Measurements from ENCODE around the gene SLC51B.

DNA sequence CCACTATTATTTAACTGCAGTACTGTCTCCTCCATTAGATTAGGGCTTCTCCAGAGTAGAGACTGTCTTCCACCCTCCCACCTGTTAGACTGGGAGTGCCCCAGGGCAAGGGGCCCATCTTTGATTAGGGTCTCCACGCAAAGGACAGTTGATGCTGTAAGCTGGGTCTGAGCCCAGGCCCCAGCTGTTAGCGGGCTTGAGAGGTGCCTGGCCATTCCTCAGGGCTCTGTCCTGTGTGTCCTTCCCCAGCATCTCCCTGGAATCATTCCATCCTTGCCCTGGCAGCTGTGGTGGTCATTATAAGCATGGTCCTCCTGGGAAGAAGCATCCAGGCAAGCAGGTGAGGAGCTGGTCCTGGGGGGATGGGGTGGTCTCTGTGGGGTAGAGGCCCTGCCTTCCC, 6.1 kb downstream of the SLC51B start:
- TF ChIP-seq, protein P1, sequence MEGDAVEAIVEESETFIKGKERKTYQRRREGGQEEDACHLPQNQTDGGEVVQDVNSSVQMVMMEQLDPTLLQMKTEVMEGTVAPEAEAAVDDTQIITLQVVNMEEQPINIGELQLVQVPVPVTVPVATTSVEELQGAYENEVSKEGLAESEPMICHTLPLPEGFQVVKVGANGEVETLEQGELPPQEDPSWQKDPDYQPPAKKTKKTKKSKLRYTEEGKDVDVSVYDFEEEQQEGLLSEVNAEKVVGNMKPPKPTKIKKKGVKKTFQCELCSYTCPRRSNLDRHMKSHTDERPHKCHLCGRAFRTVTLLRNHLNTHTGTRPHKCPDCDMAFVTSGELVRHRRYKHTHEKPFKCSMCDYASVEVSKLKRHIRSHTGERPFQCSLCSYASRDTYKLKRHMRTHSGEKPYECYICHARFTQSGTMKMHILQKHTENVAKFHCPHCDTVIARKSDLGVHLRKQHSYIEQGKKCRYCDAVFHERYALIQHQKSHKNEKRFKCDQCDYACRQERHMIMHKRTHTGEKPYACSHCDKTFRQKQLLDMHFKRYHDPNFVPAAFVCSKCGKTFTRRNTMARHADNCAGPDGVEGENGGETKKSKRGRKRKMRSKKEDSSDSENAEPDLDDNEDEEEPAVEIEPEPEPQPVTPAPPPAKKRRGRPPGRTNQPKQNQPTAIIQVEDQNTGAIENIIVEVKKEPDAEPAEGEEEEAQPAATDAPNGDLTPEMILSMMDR (IDR thresholded peaks at IDR 0.05; ENCODE audit: low read depth, low read length, poor library complexity, severe bottlenecking): no peak
- TF ChIP-seq EZH2phosphoT487 (IDR thresholded peaks at IDR 0.05; ENCODE audit: borderline replicate concordance, low read length): no peak
